Measurements from ENCODE around the gene OLIG2. TPM values are rescaled to one million over a fixed set of nuclear protein-coding genes. Genes with fewer than 3 reads are reported as not detected.

The OLIG2 gene
- total RNA-seq, 2 experiments from 2014 or later, result not detected

DNA sequence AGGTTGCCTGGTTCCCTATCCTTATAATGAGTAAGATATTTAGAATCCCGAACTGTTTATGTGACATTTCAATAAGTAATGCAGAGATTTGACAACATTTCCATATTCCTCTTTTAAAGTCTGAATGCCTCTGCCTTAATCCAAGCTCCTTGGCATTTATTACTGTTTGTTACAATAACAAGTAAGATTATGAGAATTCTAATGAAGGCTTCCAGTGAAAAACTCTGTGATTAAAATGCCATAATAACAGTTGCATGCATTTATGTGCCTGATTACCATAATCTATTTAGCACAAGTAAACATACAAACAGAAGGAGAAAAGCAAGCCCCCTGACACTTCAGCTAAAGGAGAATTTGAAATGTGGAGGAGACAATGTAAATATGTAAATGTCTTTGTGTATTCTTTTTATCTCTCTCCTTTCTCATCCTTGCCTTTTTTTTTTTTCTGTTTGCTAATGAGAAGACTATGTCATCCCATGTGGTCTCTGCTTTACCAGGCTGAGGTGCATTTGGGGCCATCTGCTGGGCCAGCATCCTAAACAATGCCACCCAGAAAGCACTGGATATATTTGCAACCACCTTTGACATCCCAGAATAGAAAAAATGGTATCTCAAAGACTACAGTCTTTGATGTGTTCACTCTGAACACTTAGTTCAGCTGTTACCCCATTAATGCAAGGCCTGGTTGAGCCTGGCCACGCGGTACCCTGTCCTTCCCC, 17.2 kb upstream of the OLIG2 start:
- CTCF ChIA-PET, result interaction anchor here (0.8 kb wide), 1 partner anchor 117 kb away, joined by 3 read pairs; no protein-coding TSS in a partner anchor
- POLR2A ChIA-PET, result no interaction called here
- no peaks in the 10 kb centered on the region for H3K4me1 Mint-ChIP-seq (ENCODE audit: low read depth)

DNA sequence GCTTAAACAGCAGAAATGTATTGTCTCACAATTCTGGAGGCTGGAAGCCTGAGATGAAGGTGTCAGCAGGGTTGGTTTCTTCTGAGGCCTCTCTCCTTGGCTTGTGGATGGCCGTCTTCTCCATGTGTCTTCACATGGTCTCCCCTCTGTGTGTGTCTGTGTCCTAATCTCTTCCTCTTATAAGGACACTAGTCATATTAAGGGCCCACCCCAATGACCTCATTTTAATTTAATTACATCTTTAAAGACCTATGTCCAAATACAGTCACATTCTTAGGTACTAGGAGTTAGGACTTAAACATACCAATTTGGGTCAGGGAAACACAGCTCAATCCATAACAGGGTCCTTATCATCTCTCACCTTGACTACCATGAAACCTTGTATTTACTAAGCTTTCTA, 14.8 kb upstream of the OLIG2 start:
- Mint-ChIP-seq H3K4me3 (no peak overlapping the region), H3K27me3 (peaks cover 28% of the 10 kb centered on the region), H3K36me3 (no peaks in the 10 kb centered on the region), H3K4me1 (ENCODE audit: low read depth) (no peaks in the 10 kb centered on the region), H3K27ac (no peak overlapping the region), H3K9me3 (no peaks in the 10 kb centered on the region)
- no peak for DNase-seq
- intact Hi-C loops (cut with micrococcal nuclease), result no loop called here
- POLR2A ChIA-PET, result no interaction called here
- CTCF ChIA-PET, result no interaction called here

More for the DNA sequence above, 17.2 kb upstream of the OLIG2 start:
- H3K27me3 Mint-ChIP-seq, result peaks cover 16% of the 10 kb centered on the region
- intact Hi-C loops (cut with micrococcal nuclease), result no loop called here
- H3K4me3 Mint-ChIP-seq, result no peak overlapping the region
- no peak for DNase-seq
- H3K27ac Mint-ChIP-seq, result no peak overlapping the region
- H3K9me3 Mint-ChIP-seq, result no peaks in the 10 kb centered on the region
- H3K36me3 Mint-ChIP-seq, result no peaks in the 10 kb centered on the region

DNA sequence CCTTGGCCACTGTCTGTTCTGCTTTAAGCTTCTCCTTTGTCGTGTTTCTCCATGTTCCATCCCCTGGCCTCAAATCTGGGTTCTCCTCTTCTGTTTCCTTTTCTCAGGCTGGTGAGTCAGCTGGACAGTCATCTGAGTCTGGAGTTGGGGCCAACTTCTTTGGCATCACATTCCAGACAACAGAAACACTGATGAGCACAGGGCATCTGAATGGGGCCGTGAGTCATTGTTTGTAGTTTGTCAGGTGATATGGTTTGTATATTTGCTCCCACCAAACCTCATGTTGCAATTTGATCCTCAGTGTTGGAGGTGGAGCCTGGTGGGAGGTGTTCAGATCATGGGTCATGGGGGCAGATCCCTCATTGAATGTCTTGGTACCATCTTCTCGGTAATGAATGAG, 14.3 kb upstream of the OLIG2 start:
- no peaks in the 10 kb centered on the region for H3K4me1 Mint-ChIP-seq (ENCODE audit: low read depth)
- intact Hi-C loops (cut with micrococcal nuclease), result no loop called here
- no peaks in the 10 kb centered on the region for H3K36me3 Mint-ChIP-seq
- peaks cover 32% of the 10 kb centered on the region for H3K27me3 Mint-ChIP-seq
- ChIA-PET POLR2A (no interaction called here), CTCF (no interaction called here)
- H3K27ac Mint-ChIP-seq, result no peak overlapping the region
- no peaks in the 10 kb centered on the region for H3K9me3 Mint-ChIP-seq
- no peak overlapping the region for H3K4me3 Mint-ChIP-seq
- no peak for DNase-seq

DNA sequence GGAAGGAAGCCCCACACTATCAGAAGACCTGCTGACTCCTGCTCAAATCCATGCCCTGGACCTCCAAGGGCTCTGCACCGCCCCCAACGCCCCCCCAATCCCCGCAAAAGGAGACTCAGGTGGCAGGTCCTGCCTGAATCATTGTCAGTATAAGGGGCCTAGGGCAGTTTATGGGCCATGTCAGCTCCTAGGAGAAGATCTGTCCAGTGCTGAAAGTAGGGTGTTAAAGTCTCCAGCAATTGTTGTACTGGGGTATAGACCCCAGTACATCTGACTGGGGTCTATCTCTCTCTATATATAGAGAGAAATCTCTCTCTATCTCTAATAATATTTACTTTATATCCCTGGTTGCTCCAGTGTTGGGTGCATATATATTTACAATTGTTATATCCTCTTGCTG, 12.1 kb upstream of the OLIG2 start:
- Mint-ChIP-seq H3K36me3 (no peaks in the 10 kb centered on the region), H3K4me1 (ENCODE audit: low read depth) (no peaks in the 10 kb centered on the region), H3K27ac (no peak overlapping the region), H3K4me3 (no peak overlapping the region), H3K9me3 (no peaks in the 10 kb centered on the region), H3K27me3 (peaks cover 41% of the 10 kb centered on the region)
- intact Hi-C loops (cut with micrococcal nuclease), result no loop called here
- POLR2A ChIA-PET, result no interaction called here
- no peak for DNase-seq
- CTCF ChIA-PET, result no interaction called here

DNA sequence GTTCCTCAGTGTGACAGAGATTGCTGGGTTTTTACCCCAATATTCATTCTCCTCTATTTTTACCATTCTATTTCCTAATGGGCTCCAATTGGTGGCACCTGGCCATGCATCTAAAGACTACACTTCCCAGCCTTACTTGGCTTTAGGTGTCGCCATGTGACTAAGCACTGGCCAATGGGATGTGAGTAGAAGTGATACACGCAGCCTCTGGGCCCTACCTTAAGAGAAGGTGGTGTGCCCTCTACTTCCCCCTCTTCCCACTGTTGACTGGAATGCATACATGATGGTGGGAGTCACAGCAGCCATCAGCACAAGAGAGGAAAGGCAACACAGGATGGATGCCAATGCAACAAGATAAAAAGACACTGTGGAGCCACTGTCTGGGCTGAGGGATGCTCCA, 11.4 kb upstream of the OLIG2 start:
- Mint-ChIP-seq H3K27me3 (peaks cover 48% of the 10 kb centered on the region), H3K27ac (no peak overlapping the region), H3K4me3 (no peak overlapping the region), H3K9me3 (no peaks in the 10 kb centered on the region), H3K36me3 (no peaks in the 10 kb centered on the region), H3K4me1 (ENCODE audit: low read depth) (peaks cover 4% of the 10 kb centered on the region)
- POLR2A ChIA-PET, result no interaction called here
- DNase-seq, result no peak
- intact Hi-C loops (cut with micrococcal nuclease), result no loop called here
- CTCF ChIA-PET, result no interaction called here

DNA sequence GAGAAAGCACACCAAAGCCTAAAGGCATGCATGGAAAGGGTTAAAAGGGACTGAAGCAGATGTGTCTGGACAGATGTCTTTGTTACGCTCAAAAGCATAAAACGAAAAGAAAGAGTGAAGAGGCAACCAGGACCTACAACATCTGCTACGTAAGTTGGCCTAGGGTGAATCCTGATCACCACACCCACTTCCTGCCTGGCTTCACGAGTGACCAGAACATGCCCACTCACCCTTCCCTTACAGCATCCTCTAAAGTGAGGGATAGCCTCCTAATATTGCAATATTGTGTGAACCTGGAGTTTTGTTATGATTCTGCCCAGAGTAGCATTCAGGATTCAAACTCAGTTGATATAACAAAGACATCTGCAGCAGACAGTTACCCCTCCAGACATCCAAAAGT, 10.6 kb upstream of the OLIG2 start:
- Mint-ChIP-seq H3K36me3 (no peaks in the 10 kb centered on the region), H3K4me1 (ENCODE audit: low read depth) (peaks cover 8% of the 10 kb centered on the region), H3K4me3 (no peak overlapping the region)

DNA sequence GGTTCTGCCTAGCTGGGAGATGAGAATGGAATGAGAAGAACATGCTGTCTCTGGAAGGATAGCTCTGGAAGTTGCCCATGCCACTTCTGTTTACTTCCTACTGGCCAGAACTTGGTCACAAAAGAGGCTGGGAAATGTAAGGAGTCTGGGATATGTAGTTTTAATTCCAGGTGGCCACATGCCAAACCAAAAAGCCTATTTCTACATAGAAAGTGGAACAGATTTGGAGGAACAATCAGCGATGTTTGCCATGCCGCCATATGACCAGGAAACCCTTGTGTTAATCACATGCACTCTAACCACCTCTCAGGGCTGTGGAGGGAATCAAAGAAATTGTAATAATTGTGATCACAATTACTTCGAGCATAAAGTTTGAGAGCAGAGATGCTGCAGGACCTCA, 10.0 kb upstream of the OLIG2 start:
- Mint-ChIP-seq H3K4me1 (ENCODE audit: low read depth) (peaks cover 13% of the 10 kb centered on the region), H3K4me3 (no peak overlapping the region), H3K36me3 (no peaks in the 10 kb centered on the region), H3K27me3 (peaks cover 53% of the 10 kb centered on the region), H3K9me3 (no peaks in the 10 kb centered on the region), H3K27ac (no peak overlapping the region)
- CTCF ChIA-PET, result no interaction called here
- intact Hi-C loops (cut with micrococcal nuclease), result no loop called here
- no peak for DNase-seq
- POLR2A ChIA-PET, result no interaction called here

More for the DNA sequence above, 10.6 kb upstream of the OLIG2 start:
- intact Hi-C loops (cut with micrococcal nuclease), result no loop called here
- ChIA-PET POLR2A (no interaction called here), CTCF (no interaction called here)
- H3K27ac Mint-ChIP-seq, result no peak overlapping the region
- H3K27me3 Mint-ChIP-seq, result peaks cover 52% of the 10 kb centered on the region
- no peak for DNase-seq
- no peaks in the 10 kb centered on the region for H3K9me3 Mint-ChIP-seq

DNA sequence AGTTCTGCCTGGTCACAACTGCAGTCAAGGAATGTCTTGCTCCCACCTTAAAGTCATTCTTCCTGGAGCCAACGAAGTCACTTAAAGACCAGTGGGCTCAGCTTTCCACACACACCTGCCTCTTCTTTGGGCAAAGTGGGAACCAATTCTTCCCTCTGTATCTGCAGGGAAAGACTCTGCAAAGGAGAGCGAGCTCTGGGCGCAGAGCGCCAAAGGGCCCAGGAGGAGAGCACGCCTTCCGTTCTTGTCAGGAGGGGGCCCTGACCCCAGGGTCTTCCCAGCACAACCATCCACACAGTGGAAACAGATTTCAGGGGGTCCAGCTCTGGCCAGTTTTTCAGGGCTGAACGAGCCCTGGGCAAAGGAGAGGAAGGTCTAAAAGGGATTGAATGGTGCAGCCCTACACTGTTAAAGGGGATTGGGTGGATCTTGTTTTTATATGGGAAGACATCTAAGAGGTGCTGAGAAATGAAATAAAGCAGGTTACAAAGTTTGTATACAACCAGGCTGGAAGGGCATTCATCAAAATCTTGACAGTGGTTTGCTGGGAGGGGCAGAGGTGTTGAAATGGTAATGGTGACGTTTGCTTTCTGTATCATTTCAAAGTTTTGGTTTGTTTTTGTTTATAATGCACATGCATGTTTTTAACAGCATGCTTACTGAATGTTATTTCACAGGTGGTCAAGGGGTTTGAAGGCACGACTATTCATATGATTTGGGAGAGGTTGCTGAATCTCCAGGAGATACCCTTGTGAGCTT, 6.8 kb upstream of the OLIG2 start:
- intact Hi-C loops (cut with micrococcal nuclease), result no loop called here
- CTCF ChIA-PET, result no interaction called here
- peaks cover 69% of the 10 kb centered on the region for H3K27me3 Mint-ChIP-seq
- no peaks in the 10 kb centered on the region for H3K36me3 Mint-ChIP-seq
- no peak overlapping the region for H3K4me3 Mint-ChIP-seq
- no peak for DNase-seq
- H3K9me3 Mint-ChIP-seq, result no peaks in the 10 kb centered on the region
- POLR2A ChIA-PET, result no interaction called here
- no peak overlapping the region for H3K27ac Mint-ChIP-seq
- H3K4me1 Mint-ChIP-seq (ENCODE audit: low read depth), result peaks cover 17% of the 10 kb centered on the region

DNA sequence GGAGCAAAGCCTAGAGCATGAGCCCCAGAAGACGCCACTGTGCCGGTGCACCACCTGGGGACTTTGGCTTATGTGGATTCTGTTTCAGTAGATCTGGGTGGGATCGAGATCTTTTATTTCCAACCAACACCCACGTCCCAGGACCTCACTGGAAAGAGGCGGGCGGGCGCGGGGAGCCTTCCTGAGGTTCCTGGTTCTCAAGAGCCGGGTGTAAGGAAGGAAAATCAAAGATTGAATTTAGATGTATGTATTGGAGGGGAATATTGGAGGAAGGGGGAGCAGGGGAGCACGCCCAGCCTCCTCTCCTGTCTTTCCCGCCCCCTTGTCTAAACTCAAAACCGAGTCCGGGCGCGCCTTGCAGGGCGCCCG, 6.2 kb upstream of the OLIG2 start:
- Mint-ChIP-seq H3K9me3 (no peaks in the 10 kb centered on the region), H3K36me3 (no peaks in the 10 kb centered on the region), H3K4me1 (ENCODE audit: low read depth) (peaks cover 23% of the 10 kb centered on the region), H3K27me3 (peaks cover 69% of the 10 kb centered on the region), H3K27ac (no peak overlapping the region), H3K4me3 (peak overlapping the region; percentile 17)
- intact Hi-C loops (cut with micrococcal nuclease), result no loop called here
- POLR2A ChIA-PET, result no interaction called here
- CTCF ChIA-PET, result no interaction called here
- no peak for DNase-seq

DNA sequence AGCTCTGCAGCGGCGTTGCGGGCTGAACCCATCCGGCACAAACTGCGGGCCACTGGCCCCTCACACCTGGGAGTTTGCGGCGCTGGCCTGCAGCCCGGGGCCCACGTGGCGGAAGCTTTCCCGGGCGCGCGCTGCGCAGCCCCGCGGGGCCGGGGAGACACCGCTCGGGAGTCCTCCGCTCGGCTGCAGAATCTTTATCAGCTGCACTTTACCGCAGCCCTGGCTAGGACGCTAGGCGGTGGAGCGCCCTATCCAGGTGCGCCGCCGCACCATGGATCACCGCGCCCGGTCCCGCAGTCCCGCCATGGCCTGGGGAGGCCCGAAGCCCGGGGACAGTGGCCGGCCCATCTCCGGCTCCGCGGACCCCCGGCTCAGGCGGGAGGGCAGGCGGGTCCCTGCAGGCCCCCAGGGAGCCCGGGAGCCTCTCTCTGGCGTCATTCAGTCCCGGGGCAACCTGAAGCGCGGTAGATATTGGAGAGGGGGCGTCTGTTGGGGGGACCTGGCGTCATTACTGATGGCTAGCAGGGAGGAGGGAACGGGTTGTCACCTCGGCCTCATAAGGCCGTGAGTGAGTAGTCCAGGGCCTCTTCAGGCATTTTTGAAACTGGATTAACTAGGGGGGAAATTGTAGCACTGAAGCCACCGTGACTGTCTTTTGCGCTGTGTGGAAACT, 5.7 kb upstream of the OLIG2 start:
- Mint-ChIP-seq H3K4me3 (peak overlapping the region; percentile 38), H3K36me3 (no peaks in the 10 kb centered on the region), H3K27ac (no peak overlapping the region), H3K4me1 (ENCODE audit: low read depth) (peaks cover 28% of the 10 kb centered on the region), H3K27me3 (peaks cover 70% of the 10 kb centered on the region), H3K9me3 (no peaks in the 10 kb centered on the region)
- intact Hi-C loops (cut with micrococcal nuclease), result no loop called here
- POLR2A ChIA-PET, result no interaction called here
- CTCF ChIA-PET, result interaction anchor here (1.9 kb wide), 1 partner anchor 80 kb away, joined by 8 read pairs; no protein-coding TSS in a partner anchor
- peak; percentile 29 for DNase-seq

DNA sequence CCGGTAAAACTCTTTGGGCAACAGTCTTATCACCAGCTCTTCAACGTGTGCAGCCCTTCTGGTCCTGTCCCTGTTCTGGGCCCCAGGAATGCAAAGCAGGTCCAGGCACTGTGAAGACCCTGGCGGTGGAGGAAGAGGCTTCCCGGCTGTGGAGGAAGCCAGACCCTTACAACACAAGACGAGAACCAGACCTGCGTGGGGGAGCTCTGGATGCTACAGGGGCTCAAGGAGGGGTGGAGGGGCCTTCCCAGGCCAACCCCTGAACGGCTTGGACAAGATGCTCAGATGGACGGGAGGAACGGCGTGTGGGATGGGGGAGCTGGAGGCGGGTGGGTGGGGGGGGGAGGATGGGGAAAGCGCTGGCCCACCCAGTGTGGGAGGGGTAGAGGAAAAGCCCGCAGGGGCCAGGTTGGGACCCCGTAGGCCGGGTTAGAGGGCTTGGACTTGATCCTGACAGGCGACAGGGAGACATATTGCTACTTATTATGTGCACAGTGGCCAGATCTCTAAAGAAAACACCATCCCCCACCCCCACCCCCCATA, 5.1 kb upstream of the OLIG2 start:
- H3K27me3 Mint-ChIP-seq, result peaks cover 73% of the 10 kb centered on the region
- no peak for DNase-seq
- no peaks in the 10 kb centered on the region for H3K36me3 Mint-ChIP-seq
- ChIA-PET POLR2A (no interaction called here), CTCF (interaction anchor here (0.7 to 1.9 kb wide), 2 partner anchors 80 to 229 kb away, joined by 5 to 8 read pairs; no protein-coding TSS in a partner anchor)
- no peak overlapping the region for H3K27ac Mint-ChIP-seq
- H3K9me3 Mint-ChIP-seq, result no peaks in the 10 kb centered on the region
- H3K4me3 Mint-ChIP-seq, result peak overlapping the region; percentile 38
- intact Hi-C loops (cut with micrococcal nuclease), result no loop called here
- peaks cover 30% of the 10 kb centered on the region for H3K4me1 Mint-ChIP-seq (ENCODE audit: low read depth)

DNA sequence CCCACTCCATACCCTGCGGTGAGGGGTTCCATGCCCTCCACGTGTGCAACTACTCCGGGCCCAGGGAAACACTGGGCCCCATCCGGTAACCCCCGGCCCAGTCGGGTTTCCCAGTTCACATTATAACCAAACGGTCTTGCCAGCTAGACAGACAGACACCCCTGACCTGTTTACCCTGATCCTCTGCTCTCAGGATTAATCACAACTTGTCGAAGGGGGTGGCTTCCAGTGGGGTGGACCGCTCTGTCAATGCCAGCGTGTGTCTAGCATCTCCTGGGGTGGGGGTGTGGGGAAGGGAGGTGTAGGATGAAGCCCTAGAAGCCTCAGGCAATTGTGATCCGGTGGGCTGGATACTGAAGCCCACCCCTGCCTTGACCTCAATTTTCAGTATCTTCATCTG, 4.6 kb upstream of the OLIG2 start:
- POLR2A ChIA-PET, result no interaction called here
- intact Hi-C loops (cut with micrococcal nuclease), result no loop called here
- Mint-ChIP-seq H3K36me3 (no peaks in the 10 kb centered on the region), H3K4me3 (no peak overlapping the region), H3K4me1 (ENCODE audit: low read depth) (peaks cover 34% of the 10 kb centered on the region), H3K9me3 (no peaks in the 10 kb centered on the region), H3K27ac (no peak overlapping the region), H3K27me3 (peaks cover 74% of the 10 kb centered on the region)
- no peak for DNase-seq
- CTCF ChIA-PET, result interaction anchor here (0.6 to 1.9 kb wide), 4 partner anchors 27 to 228 kb away, joined by 3 to 8 read pairs (median 4); no protein-coding TSS in a partner anchor
